Endodermal cell (in vitro differentiated cells): ENCODE data around the gene KCNG4. TPM values are rescaled to one million over a fixed set of nuclear protein-coding genes. Genes with fewer than 3 reads are reported as not detected.

ENCODE experiments used
- DNase-seq: peaks from one replicate; pipeline ENCODE4 v3.0.0-alpha.2; 2017
- H3K27ac ChIP-seq: 2 replicates; pipeline ENCODE4 v1.5.1; 2013; ENCODE audit warnings: mild to moderate bottlenecking, low read depth, low read length, moderate library complexity
- H3K27me3 ChIP-seq: 2 replicates; pipeline ENCODE4 v1.6.1; 2013; ENCODE audit warnings: mild to moderate bottlenecking, low read length, moderate library complexity; ENCODE audit not compliant: insufficient read depth, control insufficient read depth, poor library complexity, severe bottlenecking
- H3K36me3 ChIP-seq: 2 replicates; pipeline ENCODE4 v1.7.0; 2013; ENCODE audit warnings: mild to moderate bottlenecking, low read length, moderate library complexity; ENCODE audit not compliant: control insufficient read depth, insufficient read depth
- H3K4me1 ChIP-seq: one replicate; pipeline ENCODE4 v1.7.0; 2013; ENCODE audit warnings: low read length; ENCODE audit not compliant: control insufficient read depth, insufficient read depth
- H3K4me3 ChIP-seq: 2 replicates; pipeline ENCODE4 v1.5.1; 2013; ENCODE audit warnings: mild to moderate bottlenecking, low read length, moderate library complexity
- H3K9ac ChIP-seq: 2 replicates; pipeline ENCODE4 v1.6.1; 2013; ENCODE audit warnings: mild to moderate bottlenecking, low read length, moderate library complexity; ENCODE audit not compliant: poor library complexity, severe bottlenecking; ENCODE audit errors: extremely low read depth
- H3K9me3 ChIP-seq: 2 replicates; pipeline ENCODE4 v1.6.1; 2013; ENCODE audit warnings: mild to moderate bottlenecking, low read length, moderate library complexity; ENCODE audit not compliant: control insufficient read depth
- H3K27ac Mint-ChIP-seq: 2 replicates; pipeline ENCODE4 v1.8.0; 2020; ENCODE audit warnings: mixed read lengths
- H3K27me3 Mint-ChIP-seq: 2 replicates; pipeline ENCODE4 v1.8.0; 2021; ENCODE audit warnings: mild to moderate bottlenecking, mixed read lengths; ENCODE audit not compliant: insufficient read depth
- H3K36me3 Mint-ChIP-seq: 2 replicates; pipeline ENCODE4 v1.8.0; 2020; ENCODE audit warnings: low read depth, mixed read lengths
- H3K4me1 Mint-ChIP-seq: 2 replicates; pipeline ENCODE4 v1.8.0; 2020; ENCODE audit warnings: mixed read lengths
- H3K4me3 Mint-ChIP-seq: 2 replicates; pipeline ENCODE4 v1.8.0; 2020; ENCODE audit warnings: mild to moderate bottlenecking, moderate library complexity, mixed read lengths
- H3K9me3 Mint-ChIP-seq: 2 replicates; pipeline ENCODE4 v1.8.0; 2020; ENCODE audit warnings: mild to moderate bottlenecking, mixed read lengths
- WGBS, 2 experiments: methylation state at CpG; one replicate each; pipeline versions ENCODE4 v1.1.5 to v1.1.7; 2013; ENCODE audit warnings: missing lambda C conversion rate in 2 of 2, mixed read lengths in 1 of 2; ENCODE audit not compliant: insufficient coverage in 1 of 2, insufficient read length in 1 of 2; 5-methylcytosine and 5-hydroxymethylcytosine counted together
- total RNA-seq, 2 donors: library from RNA; stranded (reverse); fragmentation: NEBNext Ultra II Directional in 1 of 2; extraction: Animal tissue kit (Norgen Biotek cat#: 25700) in 1 of 2; gene quantifications; 2 replicates in 1 of 2; 3 replicates in 1 of 2; pipeline ENCODE4 v1.2.1, GENCODE V29; 2021
- TF ChIP-seq, protein P1 (sequence below): fragments of 200-600 bp; sonication (generic); conservative IDR thresholded peaks from 2 replicates; pipeline ENCODE4 v1.5.0; 2021; ENCODE audit warnings: antibody characterized with exemption, mild to moderate bottlenecking

KCNG4 gene
- total RNA-seq, 2 donors from 2014 or later = not detected

DNA sequence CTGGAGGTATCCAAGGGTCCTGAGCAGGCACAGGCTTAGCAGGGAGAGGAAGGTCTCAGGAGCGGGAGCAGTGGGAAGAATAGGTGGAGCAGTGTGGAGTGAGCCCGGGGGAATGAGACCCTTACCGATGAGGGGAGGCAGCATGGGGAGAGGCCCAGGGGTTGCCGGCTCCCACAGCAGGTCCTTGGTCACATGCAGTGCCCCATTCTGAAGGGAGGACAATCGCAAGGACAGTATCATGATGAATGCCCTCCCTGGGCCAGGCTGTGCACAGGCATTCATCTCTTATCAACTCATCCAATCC lies 56.3 kb downstream of the KCNG4 start:
- no peak overlapping the region for H3K4me3 ChIP-seq
- peaks cover 34% of the 10 kb centered on the region for H3K36me3 ChIP-seq
- no peak for DNase-seq
- no peak overlapping the region for H3K27ac Mint-ChIP-seq
- no peaks in the 10 kb centered on the region for H3K27me3 Mint-ChIP-seq
- H3K36me3 Mint-ChIP-seq = peaks cover 35% of the 10 kb centered on the region
- peaks cover 8% of the 10 kb centered on the region for H3K4me1 Mint-ChIP-seq
- WGBS, 2 experiments = 92 to 93% methylated on average over 4 to 5 of the region's 5 CpGs
- TF ChIP-seq, protein P1, sequence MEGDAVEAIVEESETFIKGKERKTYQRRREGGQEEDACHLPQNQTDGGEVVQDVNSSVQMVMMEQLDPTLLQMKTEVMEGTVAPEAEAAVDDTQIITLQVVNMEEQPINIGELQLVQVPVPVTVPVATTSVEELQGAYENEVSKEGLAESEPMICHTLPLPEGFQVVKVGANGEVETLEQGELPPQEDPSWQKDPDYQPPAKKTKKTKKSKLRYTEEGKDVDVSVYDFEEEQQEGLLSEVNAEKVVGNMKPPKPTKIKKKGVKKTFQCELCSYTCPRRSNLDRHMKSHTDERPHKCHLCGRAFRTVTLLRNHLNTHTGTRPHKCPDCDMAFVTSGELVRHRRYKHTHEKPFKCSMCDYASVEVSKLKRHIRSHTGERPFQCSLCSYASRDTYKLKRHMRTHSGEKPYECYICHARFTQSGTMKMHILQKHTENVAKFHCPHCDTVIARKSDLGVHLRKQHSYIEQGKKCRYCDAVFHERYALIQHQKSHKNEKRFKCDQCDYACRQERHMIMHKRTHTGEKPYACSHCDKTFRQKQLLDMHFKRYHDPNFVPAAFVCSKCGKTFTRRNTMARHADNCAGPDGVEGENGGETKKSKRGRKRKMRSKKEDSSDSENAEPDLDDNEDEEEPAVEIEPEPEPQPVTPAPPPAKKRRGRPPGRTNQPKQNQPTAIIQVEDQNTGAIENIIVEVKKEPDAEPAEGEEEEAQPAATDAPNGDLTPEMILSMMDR = no peak
- no peak overlapping the region for H3K4me3 Mint-ChIP-seq
- H3K9ac ChIP-seq = no peak overlapping the region
- H3K27ac ChIP-seq = no peak overlapping the region
- H3K4me1 ChIP-seq = no peaks in the 10 kb centered on the region
- H3K9me3 ChIP-seq = no peaks in the 10 kb centered on the region
- H3K9me3 Mint-ChIP-seq = no peaks in the 10 kb centered on the region
- no peaks in the 10 kb centered on the region for H3K27me3 ChIP-seq

- no peaks in the 10 kb centered on the region for H3K27me3 Mint-ChIP-seq
- no peak overlapping the region for H3K4me3 Mint-ChIP-seq
Measured at GRCh38 chr16:84182680-84183571, 56.9 kb downstream of the KCNG4 start.

DNA sequence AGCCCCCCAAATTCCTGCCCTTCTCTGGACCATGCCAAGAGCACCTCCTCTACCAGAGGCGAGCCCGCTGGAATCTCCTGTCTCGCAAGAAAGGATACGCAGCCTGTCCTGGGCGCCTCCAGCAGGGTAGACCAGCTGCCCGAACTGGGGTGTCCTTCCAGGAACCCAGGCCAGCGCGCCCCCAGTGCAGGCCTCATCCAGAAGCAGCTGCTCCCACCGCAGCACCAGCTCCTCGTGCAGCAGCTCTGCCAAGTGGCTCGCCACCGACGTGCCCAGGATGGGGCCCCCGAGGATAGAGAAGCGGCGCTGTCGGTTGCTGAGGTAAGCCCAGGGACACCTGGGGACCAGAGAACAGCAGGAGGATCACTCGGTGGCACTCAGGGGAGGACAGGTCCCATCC lies 57.7 kb downstream of the KCNG4 start:
- peaks cover 46% of the 10 kb centered on the region for H3K36me3 Mint-ChIP-seq
- TF ChIP-seq, protein P1 = no peak

More at GRCh38 chr16:84182680-84183571, 56.9 kb downstream of the KCNG4 start:
- Histone ChIP-seq H3K4me1 (no peaks in the 10 kb centered on the region), H3K27ac (no peak overlapping the region), H3K9me3 (no peaks in the 10 kb centered on the region), H3K4me3 (no peak overlapping the region), H3K36me3 (peaks cover 40% of the 10 kb centered on the region), H3K9ac (no peak overlapping the region), H3K27me3 (no peaks in the 10 kb centered on the region)
- WGBS, 2 experiments = 93 to 97% methylated on average over 13 to 26 of the region's 26 CpGs
- DNase-seq = no peak
- Mint-ChIP-seq H3K36me3 (peaks cover 41% of the 10 kb centered on the region), H3K9me3 (no peaks in the 10 kb centered on the region), H3K27ac (no peak overlapping the region), H3K4me1 (peaks cover 9% of the 10 kb centered on the region)
- TF ChIP-seq, protein P1 = no peak

More for the DNA sequence above, 57.7 kb downstream of the KCNG4 start:
- Mint-ChIP-seq H3K9me3 (no peaks in the 10 kb centered on the region), H3K4me3 (no peak overlapping the region), H3K4me1 (peaks cover 12% of the 10 kb centered on the region), H3K27me3 (no peaks in the 10 kb centered on the region), H3K27ac (no peak overlapping the region)
- Histone ChIP-seq H3K4me1 (no peaks in the 10 kb centered on the region), H3K9me3 (no peaks in the 10 kb centered on the region), H3K4me3 (no peak overlapping the region), H3K27me3 (no peaks in the 10 kb centered on the region), H3K27ac (no peak overlapping the region), H3K36me3 (peaks cover 44% of the 10 kb centered on the region), H3K9ac (no peak overlapping the region)
- WGBS, 2 experiments = 95 to 96% methylated on average over 14 to 18 of the region's 18 CpGs
- peak; percentile 24 for DNase-seq
